HG02884 (cell line): ENCODE measurements around the gene RNF13.
"Not testable (repeated sequence)": the region's sequence is repeated elsewhere in the genome, so short reads cannot be mapped to it uniquely, and the experiment has no call there.

ENCODE experiments used
- ATAC-seq: cut with Tn5 transposase; IDR thresholded peaks from one replicate; pipeline ENCODE4 v1.9.1; 2021; ENCODE audit warnings: mild to moderate bottlenecking, moderate library complexity; ENCODE audit not compliant: unreplicated experiment

Gene RNF13

GRCh38 chr3:149838491-149838890 is 25.5 kb downstream of the RNF13 start:
- ATAC-seq, result not testable (repeated sequence)

GRCh38 chr3:149839469-149839868 is 26.5 kb downstream of the RNF13 start:
- ATAC-seq, result not testable (repeated sequence)

- no peak for ATAC-seq
Measured at GRCh38 chr3:149839896-149840295, 26.9 kb downstream of the RNF13 start.

- no peak for ATAC-seq
Measured at GRCh38 chr3:149843502-149843901, 30.5 kb downstream of the RNF13 start.

- ATAC-seq, result no peak
Measured at GRCh38 chr3:149844091-149844490, 31.1 kb downstream of the RNF13 start.

- ATAC-seq, result no peak
Measured at GRCh38 chr3:149845570-149846244, 32.7 kb downstream of the RNF13 start.

GRCh38 chr3:149848238-149848637 is 35.2 kb downstream of the RNF13 start:
- no peak for ATAC-seq

GRCh38 chr3:149848688-149849087 is 35.7 kb downstream of the RNF13 start:
- no peak for ATAC-seq

GRCh38 chr3:149850787-149851584 is 38.0 kb downstream of the RNF13 start:
- ATAC-seq, result no peak

GRCh38 chr3:149858911-149859310 is 45.9 kb downstream of the RNF13 start:
- ATAC-seq, result no peak

GRCh38 chr3:149860881-149861280 is 47.9 kb downstream of the RNF13 start:
- no peak for ATAC-seq

GRCh38 chr3:149867563-149867962 is 54.5 kb downstream of the RNF13 start:
- no peak for ATAC-seq

GRCh38 chr3:149871855-149872254 is 58.8 kb downstream of the RNF13 start:
- no peak for ATAC-seq

- no peak for ATAC-seq
Measured at GRCh38 chr3:149872589-149872988, 59.6 kb downstream of the RNF13 start.

- no peak for ATAC-seq
Measured at GRCh38 chr3:149877668-149878067, 64.7 kb downstream of the RNF13 start.

- ATAC-seq, result peak; percentile 68
Measured at GRCh38 chr3:149879872-149880271, 66.9 kb downstream of the RNF13 start.

GRCh38 chr3:149881879-149882278 is 68.9 kb downstream of the RNF13 start:
- ATAC-seq, result no peak

- no peak for ATAC-seq
Measured at GRCh38 chr3:149883134-149883533, 70.1 kb downstream of the RNF13 start.

GRCh38 chr3:149883860-149884259 is 70.8 kb downstream of the RNF13 start:
- ATAC-seq, result not testable (repeated sequence)

- ATAC-seq, result not testable (repeated sequence)
Measured at GRCh38 chr3:149884848-149885247, 71.8 kb downstream of the RNF13 start.

- ATAC-seq, result no peak
Measured at GRCh38 chr3:149886957-149887356, 73.9 kb downstream of the RNF13 start.

GRCh38 chr3:149891621-149892020 is 78.6 kb downstream of the RNF13 start:
- no peak for ATAC-seq
